HEK293T (cell line): ENCODE data around the gene NSFL1C.

Experiments
- ARNT ChIP-seq: fragments of 450-650 bp; IDR thresholded peaks from 2 replicates; pipeline ENCODE4 v1.6.1; 2017; ENCODE audit warnings: mild to moderate bottlenecking
- BHLHE40 ChIP-seq: fragments of 450-650 bp; IDR thresholded peaks from 2 replicates; pipeline ENCODE4 v1.6.1; 2016; ENCODE audit warnings: mild to moderate bottlenecking, moderate library complexity, borderline replicate concordance
- CTBP1 ChIP-seq: fragments of 450-650 bp; IDR thresholded peaks from 2 replicates; pipeline ENCODE4 v1.6.1; 2016; ENCODE audit warnings: borderline replicate concordance
- ELF4 ChIP-seq: fragments of 450-650 bp; IDR thresholded peaks from 2 replicates; pipeline ENCODE4 v1.6.1; 2017; ENCODE audit warnings: antibody characterized with exemption
- FOXA1 ChIP-seq: fragments of 450-650 bp; IDR thresholded peaks from 2 replicates; pipeline ENCODE4 v1.6.1; 2016; ENCODE audit warnings: mild to moderate bottlenecking
- FOXK2 ChIP-seq: fragments of 450-650 bp; IDR thresholded peaks from 2 replicates; pipeline ENCODE4 v1.6.1; 2016; ENCODE audit warnings: mild to moderate bottlenecking
- FOXM1 ChIP-seq: fragments of 450-650 bp; IDR thresholded peaks from 2 replicates; pipeline ENCODE4 v1.6.1; 2017; ENCODE audit warnings: mild to moderate bottlenecking, borderline replicate concordance
- L3MBTL2 ChIP-seq: fragments of 450-650 bp; conservative IDR thresholded peaks from 2 replicates; pipeline ENCODE4 v1.6.1; 2016; ENCODE audit warnings: mild to moderate bottlenecking
- LEF1 ChIP-seq: fragments of 450-650 bp; IDR thresholded peaks from 2 replicates; pipeline ENCODE4 v1.6.1; 2017; ENCODE audit warnings: mild to moderate bottlenecking, borderline replicate concordance
- NFRKB ChIP-seq: fragments of 450-650 bp; IDR thresholded peaks from 2 replicates; pipeline ENCODE4 v1.6.1; 2016; ENCODE audit warnings: mild to moderate bottlenecking, moderate library complexity
- PKNOX1 ChIP-seq: fragments of 450-650 bp; IDR thresholded peaks from 2 replicates; pipeline ENCODE4 v1.6.1; 2016
- SP1 ChIP-seq: fragments of 450-650 bp; IDR thresholded peaks from 2 replicates; pipeline ENCODE4 v1.6.1; 2017
- SUZ12 ChIP-seq: fragments of 450-650 bp; IDR thresholded peaks from 2 replicates; pipeline ENCODE4 v1.6.1; 2016; ENCODE audit warnings: mild to moderate bottlenecking
- TARDBP ChIP-seq: fragments of 450-650 bp; IDR thresholded peaks from 2 replicates; pipeline ENCODE4 v1.6.1; 2016

- TF ChIP-seq SUZ12 (no peak), FOXM1 (no peak), BHLHE40 (no peak), LEF1 (no peak), PKNOX1 (no peak), FOXK2 (no peak), ARNT (no peak), L3MBTL2 (no peak), CTBP1 (no peak), NFRKB (no peak), TARDBP (no peak), FOXA1 (no peak), ELF4 (no peak), SP1 (no peak)
These were observed 29.3 kb downstream of the NSFL1C start for GRCh38 chr20:1437235-1437904.
